AG04450 (cell line): ENCODE results near the gene CEP131. TPM values are rescaled to one million over a fixed set of nuclear protein-coding genes. Genes with fewer than 3 reads are reported as not detected.

Source experiments
- CTCF ChIA-PET: fragments of 300-600, 350-600 bp; formaldehyde crosslinking; extraction: SDS; loops from one replicate; lab custom pipeline; 2022; ENCODE audit warnings: antibody characterized with exemption, inconsistent platforms; lab: Charles Lee
- POLR2A ChIA-PET: fragments of 350-600 bp; formaldehyde crosslinking; extraction: SDS; loops from one replicate; lab custom pipeline; 2021; ENCODE audit warnings: antibody characterized with exemption, inconsistent platforms; lab: Yijun Ruan, JAX
- DNase-seq: peaks from one replicate; pipeline ENCODE4 v3.0.0-alpha.2; 2011; ENCODE audit warnings: low read depth, low spot score
- H3K27ac ChIP-seq: one replicate; pipeline ENCODE4 v1.5.1; 2012; ENCODE audit warnings: low read depth, low read length, control low read depth
- H3K27me3 ChIP-seq: one replicate; pipeline ENCODE4 v1.6.0; 2012; ENCODE audit warnings: low read length; ENCODE audit not compliant: control insufficient read depth, insufficient read depth
- H3K4me3 ChIP-seq: 2 replicates; pipeline ENCODE4 v1.5.1; 2011; ENCODE audit warnings: mild to moderate bottlenecking, low read depth, low read length, control low read depth
- H3K9me3 ChIP-seq: 2 replicates; pipeline ENCODE4 v1.5.1; 2012; ENCODE audit warnings: low read length; ENCODE audit not compliant: control insufficient read depth, insufficient read depth
- CTCF ChIP-seq: IDR thresholded peaks from 2 replicates; pipeline ENCODE4 v1.5.1; 2011; ENCODE audit warnings: low read depth, low read length, control low read depth, inconsistent platforms
- polyA plus RNA-seq: library from polyadenylated mRNA; depleted of rRNA; stranded (reverse); fragments of >200 nt; gene quantifications from 2 replicates; pipeline ENCODE4 v1.2.3, GENCODE V29; 2011

Gene CEP131
- polyA plus RNA-seq, 1 experiment, result 2.2 TPM

- TF ChIP-seq CTCF, result no peak
- Histone ChIP-seq H3K27me3 (no peaks in the 10 kb centered on the region), H3K9me3 (peaks cover 8% of the 10 kb centered on the region; the same call in 1 of the 2 replicates), H3K4me3 (no peak overlapping the region), H3K27ac (no peak overlapping the region)
- DNase-seq, result no peak
- ChIA-PET POLR2A (no interaction called here), CTCF (no interaction called here)
These were observed 23.5 kb upstream of the CEP131 start for GRCh38 chr17:81246343-81246670.

GRCh38 chr17:81245665-81246342 lies 23.0 kb upstream of the CEP131 start:
- CTCF ChIA-PET, result interaction anchor here (1.2 kb wide), 1 partner anchor 103 kb away, joined by 4 read pairs; no protein-coding TSS in a partner anchor

GRCh38 chr17:81245024-81245664 lies 22.4 kb upstream of the CEP131 start:
- Histone ChIP-seq H3K27me3 (no peaks in the 10 kb centered on the region), H3K27ac (peak overlapping the region; percentile 21), H3K4me3 (no peak overlapping the region), H3K9me3 (peaks cover 8% of the 10 kb centered on the region; the same call in 1 of the 2 replicates)
- CTCF ChIA-PET, result interaction anchor here (1.2 kb wide), 1 partner anchor 102 kb away, joined by 4 read pairs; no protein-coding TSS in a partner anchor
- POLR2A ChIA-PET, result interaction anchor here (0.6 kb wide), 1 partner anchor 253 kb away, joined by 5 read pairs; no protein-coding TSS in a partner anchor
- TF ChIP-seq CTCF, result no peak
- DNase-seq, result no peak

More at GRCh38 chr17:81245665-81246342, 23.0 kb upstream of the CEP131 start:
- H3K27ac ChIP-seq, result no peak overlapping the region
- H3K9me3 ChIP-seq, result peaks cover 8% of the 10 kb centered on the region; the same call in 1 of the 2 replicates
- no peaks in the 10 kb centered on the region for H3K27me3 ChIP-seq
- TF ChIP-seq CTCF, result no peak
- no peak overlapping the region for H3K4me3 ChIP-seq
- no peak for DNase-seq
- POLR2A ChIA-PET, result no interaction called here

GRCh38 chr17:81244358-81245023 lies 21.7 kb upstream of the CEP131 start:
- Histone ChIP-seq H3K27me3 (no peaks in the 10 kb centered on the region), H3K4me3 (no peak overlapping the region), H3K27ac (no peak overlapping the region), H3K9me3 (peaks cover 4% of the 10 kb centered on the region; the same call in 1 of the 2 replicates)
- TF ChIP-seq CTCF, result no peak
- no peak for DNase-seq
- ChIA-PET POLR2A (interaction anchor here (0.6 kb wide), 1 partner anchor 254 kb away, joined by 5 read pairs; no protein-coding TSS in a partner anchor), CTCF (interaction anchor here (1.2 kb wide), 1 partner anchor 102 kb away, joined by 4 read pairs; no protein-coding TSS in a partner anchor)
